ENCODE measurements around the gene INTS11.

INTS11 gene

DNA sequence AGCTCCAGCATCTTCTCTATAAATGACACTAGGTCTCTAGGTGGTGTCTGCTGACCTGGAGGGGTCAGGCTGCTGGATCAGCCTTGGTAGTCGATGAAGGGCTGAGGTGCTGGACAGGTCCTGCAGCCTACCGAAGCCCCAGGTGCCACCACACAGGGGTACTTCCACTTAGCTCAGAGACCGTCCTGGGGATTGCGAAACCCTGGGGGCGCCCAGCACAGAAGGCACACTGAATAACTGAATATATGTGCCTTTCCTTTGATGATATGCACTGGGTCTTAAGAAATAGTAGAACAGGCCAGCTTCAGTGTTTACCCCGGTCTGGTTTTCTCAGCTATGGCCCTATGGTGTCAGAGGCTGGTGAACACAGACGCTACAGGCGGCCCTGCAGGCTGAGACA is 61.7 kb downstream of the INTS11 start:
- no peak for DNase-seq (ENCODE audit: low read depth)

- no peak for DNase-seq (ENCODE audit: low read depth)
Measured at GRCh38 chr1:1262071-1262470, 62.4 kb downstream of the INTS11 start.
